HG02642 (cell line): Measurements from ENCODE around the gene TMEM147.
"Not testable (repeated sequence)": the region's sequence is repeated elsewhere in the genome, so short reads cannot be mapped to it uniquely, and the experiment has no call there.

Experiments used
- ATAC-seq: cut with Tn5 transposase; IDR thresholded peaks from one replicate; pipeline ENCODE4 v1.9.1; 2021; ENCODE audit warnings: mild to moderate bottlenecking; ENCODE audit not compliant: unreplicated experiment, poor library complexity

Gene TMEM147

DNA sequence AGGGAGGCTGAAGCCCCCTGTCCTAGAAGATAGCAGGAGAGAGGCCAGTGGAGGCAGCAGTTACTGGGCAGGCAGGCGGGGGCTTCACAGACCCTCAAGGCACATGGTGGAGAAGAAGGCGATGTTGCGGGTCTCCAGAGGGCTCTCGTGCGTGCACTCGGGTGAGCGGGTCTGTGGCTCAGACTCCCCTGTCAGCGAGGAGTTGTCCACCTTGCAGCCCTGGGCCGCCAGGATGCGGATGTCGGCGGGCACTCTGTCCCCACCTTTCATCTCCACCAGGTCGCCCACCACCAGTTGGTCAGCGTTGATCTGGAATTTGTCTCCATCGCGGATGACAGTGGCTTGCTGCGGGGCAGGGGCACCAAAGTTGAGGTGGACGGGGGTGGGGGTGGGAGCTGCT lies 14.8 kb downstream of the TMEM147 start:
- no peak for ATAC-seq

DNA sequence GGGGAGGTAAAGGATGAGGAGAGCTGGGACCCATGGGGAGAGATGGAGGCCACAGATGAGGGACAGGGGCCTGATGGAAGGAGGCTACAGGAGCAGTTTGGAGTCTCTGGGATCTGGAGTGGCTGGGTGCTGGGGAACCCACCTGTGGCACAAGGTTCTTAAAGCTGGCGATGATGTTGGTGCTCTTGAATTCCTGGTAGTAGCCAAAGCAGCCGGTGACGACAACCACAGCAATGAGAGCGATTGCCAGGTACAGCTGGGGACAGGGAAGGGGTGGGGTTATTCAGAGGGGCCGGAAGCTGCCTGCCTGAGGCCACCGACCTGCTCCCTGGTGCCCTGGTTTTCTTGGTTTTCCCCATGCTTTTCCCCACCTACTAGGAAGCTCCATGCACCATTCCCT lies 15.3 kb downstream of the TMEM147 start:
- no peak for ATAC-seq

DNA sequence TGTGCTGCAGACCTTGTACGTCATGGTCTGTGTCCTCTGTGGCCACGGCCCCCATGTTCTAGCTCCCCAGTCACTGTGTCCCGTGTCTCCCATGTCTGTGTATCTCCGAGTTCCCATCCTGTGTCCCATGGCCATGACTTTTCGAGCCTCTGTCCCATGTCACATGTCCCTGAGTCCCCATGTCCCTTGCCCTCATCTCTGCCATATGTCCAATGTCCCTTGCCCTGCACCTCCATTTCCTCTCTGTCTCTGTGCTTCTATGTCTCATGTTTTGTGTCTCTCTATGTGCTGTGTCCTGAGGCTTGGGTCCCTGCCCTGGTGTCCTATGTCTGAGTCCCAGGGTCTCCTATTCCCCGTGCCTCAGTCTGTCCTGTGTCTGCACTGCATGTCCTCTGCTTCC lies 16.0 kb downstream of the TMEM147 start:
- no peak for ATAC-seq

DNA sequence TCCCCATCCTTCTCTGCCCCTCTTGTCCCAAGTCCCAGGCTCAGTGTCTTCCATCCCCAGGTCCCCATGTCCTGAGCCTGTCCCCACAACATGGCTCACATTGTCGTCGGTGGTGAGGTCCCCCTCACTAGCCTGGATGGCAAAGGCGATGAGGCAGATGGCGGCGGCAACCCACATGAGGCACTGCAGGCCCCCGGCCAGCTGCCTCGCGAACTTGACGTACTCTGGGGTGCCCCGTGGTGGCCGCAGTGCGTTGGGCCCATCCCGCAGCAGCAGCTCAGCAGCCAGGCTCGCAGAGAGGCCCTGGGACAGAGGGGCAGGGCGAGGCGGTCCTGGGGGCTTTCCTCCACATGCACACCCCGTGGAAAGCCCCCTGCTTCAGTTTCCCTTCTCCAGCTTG lies 16.9 kb downstream of the TMEM147 start:
- ATAC-seq, result no peak

DNA sequence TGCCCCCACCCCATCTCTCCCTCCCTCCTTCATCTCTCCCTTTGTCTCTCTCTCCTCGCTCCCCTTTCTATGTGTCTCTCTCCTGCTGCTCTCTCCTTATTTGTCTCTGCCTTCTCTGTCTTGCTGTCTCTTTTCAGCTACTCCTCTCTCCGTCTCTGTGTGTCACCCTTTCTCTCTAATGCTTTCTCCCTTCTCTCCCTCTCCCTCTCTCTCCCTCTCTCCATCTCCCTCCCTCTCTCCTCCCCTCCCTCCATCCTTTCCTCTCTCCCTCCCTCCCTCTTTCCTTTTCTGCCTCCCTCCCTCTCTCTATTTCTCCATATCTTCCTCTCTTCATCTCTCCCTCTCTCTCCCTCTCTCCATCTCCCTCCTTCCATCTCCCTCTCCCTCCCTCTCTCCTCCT lies 17.4 kb downstream of the TMEM147 start:
- no peak for ATAC-seq

DNA sequence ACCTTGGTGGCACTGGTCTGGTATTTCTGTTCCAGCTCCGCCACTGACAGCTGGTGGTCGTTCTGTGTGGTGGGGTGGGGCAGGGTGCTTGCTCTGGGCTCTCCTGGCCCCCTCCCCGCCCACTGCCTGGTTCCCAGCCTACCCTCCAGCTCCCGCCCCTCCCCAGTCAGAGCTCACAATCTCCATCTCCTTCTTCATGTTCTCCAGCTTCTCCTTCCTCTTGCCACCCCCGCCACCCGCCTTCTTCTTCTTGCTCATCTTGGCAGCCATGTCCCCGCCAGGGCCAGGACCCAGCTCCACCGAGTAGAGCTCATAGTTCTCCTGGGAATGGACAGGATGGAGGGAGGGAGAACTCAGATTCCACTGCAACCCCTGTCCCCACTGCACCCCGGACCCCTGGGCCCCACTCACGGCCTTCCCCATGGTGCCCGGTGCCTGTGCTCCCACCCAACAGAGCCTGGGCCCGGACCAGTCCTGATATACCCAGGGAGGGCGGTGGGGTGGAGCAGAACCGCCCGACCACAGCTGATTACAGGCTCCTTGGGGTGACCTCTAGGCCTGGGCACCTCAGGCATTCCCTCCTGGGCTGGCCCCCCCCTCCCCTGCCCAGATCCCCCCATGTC lies 17.9 kb downstream of the TMEM147 start, which contains the start of gene ATP4A:
TSS of gene ATP4A (minus strand) at position 452 of the 623 bp plus-strand sequence. CDS start at position 423, 29 bp downstream.
- ATAC-seq, result no peak

DNA sequence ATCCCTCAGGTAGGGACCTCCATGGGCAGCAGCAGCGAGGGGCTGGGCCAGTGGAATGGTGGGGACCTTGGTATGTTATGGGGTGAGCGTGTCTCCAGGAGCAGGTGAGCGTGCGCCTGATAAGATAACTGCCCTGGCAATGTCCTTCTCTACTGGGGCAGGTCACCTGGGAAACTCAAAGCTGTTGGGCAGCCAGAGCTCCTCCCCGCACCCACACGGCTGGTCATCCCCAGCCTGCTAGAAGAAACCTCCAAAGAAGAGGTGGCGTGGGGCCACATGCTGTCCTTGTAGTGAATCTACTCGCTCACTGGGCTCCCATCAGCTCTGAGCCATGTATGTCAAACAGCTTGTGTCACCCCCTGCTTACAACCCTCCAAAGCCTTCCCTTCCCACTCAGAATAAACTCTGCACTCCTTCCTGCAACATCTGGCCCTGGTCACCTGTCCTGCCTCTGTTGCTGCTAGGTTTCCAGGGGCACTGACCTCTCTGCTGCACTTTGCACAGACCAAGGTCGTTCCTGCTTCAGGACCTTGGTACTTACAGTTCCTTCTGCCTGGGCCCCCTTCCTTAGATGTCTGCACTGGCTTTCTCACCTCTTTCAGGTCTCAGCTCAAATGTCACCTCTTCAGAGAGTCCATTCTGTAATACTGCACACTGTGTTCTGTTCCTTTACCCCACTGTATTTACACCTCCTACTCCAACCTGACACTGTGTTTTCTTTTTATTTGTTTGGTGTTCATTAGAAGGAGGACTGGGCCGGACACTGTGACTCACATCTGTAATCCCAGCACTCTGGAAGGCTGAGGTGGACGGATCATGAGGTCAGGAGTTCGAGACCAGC lies 19.8 kb downstream of the TMEM147 start:
- ATAC-seq, result no peak

DNA sequence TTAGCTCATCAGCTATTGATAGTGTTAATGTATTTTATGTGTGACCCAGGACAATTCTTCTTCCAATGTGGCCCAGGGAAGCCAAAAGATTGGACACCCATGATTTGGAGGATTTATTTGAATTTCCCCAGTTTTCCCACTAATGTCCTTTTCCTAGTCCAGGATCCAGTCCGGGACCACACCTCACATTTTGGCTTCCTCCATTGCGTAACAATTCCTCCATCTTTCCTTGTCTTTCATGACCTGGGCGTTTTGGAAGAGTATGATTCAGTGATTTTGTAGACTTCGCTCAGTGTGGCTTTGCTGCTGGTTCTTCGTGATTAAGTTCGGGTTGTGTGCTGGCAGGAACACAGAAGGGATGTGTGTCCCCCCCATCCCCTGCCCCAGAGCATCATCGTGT lies 21.3 kb downstream of the TMEM147 start:
- ATAC-seq, result no peak

DNA sequence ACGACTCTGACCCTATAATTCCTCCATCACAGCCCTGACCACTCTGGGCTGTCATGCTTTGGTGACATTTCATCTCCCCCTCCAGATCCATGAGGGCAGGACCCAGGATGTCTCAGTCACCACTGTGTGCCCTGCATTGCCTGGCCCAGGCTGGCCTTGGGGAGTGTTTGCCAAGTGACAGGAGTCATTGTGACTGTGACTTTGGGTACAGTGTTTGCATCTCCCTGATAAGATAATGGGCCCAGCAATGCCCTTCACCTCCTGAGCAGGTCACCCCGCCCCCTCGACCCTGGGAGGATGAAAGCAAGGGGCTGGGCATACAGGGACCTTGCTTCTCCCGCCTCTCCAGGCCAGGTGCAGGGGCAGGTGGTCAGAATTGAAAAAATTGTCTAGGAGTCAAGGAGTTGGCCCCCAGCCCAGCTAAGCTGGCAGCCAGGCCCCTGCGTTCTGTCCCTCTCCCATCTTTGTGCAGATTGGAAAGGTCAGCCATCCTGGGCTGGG lies 23.9 kb downstream of the TMEM147 start:
- ATAC-seq, result no peak

DNA sequence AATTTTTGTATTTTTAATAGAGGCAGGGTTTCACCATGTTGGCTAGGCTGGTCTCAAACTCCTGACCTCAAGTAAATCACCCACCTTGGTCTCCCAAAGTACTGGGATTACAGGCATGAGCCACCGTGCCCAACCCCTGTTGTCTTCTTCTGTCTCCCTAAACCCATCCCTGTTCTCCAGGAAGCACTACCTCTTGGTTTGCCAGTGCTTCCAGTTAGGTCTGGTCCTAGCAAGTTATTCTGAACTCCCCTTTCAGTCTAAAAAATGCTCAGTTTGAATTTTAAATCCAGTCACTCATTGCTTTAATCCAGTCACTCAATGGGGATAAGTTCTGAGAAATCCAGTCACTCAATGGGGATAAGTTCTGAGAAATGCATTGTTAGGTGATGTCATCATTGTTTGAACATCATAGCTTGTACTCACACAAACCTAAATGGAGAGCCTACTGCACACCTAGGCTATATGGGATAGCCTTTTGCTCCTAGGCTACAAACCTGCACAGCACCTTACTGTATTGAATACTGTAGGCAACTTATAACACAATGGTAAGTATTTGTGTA lies 26.1 kb downstream of the TMEM147 start:
- ATAC-seq, result no peak

DNA sequence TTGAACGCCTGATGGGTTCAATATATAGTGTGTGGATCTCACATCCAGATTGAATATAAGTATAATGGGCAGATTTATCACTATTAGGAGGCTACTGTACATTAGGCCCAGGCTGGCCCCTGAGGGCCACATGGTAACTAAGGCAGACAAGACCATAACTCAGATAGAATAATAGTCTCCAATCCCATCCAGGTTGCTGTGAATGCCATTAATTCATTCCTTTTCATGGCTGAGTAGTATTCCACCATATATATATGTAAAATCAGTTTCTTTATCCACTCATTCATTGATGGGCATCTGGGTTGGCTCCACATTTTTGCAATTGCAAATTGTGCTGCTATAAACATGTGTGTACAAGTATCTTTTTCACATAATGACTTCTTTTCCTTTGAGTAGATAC lies 32.5 kb downstream of the TMEM147 start:
- no peak for ATAC-seq

DNA sequence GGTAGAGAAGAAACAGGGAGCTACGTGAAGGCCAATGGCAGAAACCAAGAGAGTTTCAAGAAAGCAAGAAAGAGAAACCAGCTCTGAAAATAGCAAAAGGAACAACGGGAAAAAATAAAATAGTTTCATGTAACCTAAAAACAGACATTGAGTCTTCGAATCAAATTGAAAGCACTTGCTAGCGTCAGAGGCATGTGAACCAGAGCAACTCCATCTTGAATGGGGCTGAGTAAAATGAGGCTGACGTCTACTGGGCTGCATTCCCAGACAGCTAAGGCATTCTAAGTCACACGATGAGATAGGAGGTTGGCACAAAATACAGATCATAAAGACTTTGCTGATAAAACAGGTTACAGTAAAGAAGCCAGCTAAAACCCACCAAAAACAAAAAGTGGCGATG lies 33.3 kb downstream of the TMEM147 start:
- ATAC-seq, result no peak

DNA sequence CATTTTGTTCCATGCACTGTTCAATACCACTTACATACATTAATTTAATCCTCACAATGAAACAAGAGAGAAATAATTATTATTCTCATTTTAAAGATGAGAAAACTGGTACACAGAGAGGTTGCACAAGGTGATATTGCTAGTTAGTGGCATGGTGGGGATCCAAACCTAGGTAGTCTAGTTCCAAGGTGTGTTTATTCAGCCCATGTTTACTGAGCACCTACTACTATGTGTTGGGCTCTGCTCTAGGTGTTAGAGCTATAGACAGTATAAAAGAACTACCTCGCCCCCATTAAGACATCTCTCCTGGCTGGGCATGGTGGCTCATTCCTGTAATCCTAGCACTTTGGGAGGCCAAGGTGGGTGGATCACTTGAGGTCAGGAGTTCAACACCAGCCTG lies 37.3 kb downstream of the TMEM147 start:
- ATAC-seq, result no peak

DNA sequence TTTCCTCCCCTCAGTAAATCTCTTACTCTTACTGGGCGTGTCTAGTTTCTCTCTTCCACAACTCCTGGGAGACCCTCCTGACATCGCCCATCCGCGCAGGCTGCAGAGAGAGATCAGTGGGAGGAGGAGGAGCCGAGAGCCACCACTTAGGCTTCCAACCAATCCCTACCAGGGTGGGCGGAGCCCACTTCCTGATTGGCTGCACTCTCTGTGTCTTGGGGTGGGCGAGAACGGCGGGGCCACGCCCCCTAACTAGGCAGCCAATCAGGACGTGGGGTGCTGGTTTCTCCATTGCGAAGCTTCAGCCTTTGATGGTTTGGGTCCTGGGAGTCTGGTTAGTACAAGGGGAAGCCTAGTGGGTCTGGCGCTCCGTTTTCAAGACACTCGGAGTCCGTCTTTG lies 40.4 kb downstream of the TMEM147 start, which contains the start of gene PMIS2:
TSS of gene PMIS2 (plus strand) at position 326 of the 400 bp plus-strand sequence. CDS start 87 bp downstream, outside the sequence.
- no peak for ATAC-seq

DNA sequence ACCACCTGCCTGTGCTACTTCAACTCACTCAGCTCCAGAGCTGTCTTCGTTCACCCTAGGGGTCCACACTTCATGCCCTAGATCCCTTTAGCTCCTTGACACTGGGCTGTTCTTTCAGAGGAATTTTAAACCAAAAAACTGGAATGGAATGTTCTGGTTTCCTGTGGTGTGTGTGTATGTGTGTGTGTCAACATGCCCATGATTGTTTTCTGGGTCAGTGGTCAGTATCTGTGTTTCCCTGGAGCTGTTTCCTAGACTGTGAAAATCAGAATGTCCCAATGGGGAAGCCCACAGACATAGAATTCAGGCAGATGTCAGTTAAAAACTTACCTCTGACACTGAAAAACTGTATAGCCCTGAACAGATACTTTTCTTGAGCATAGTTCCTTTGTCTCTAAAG lies 41.9 kb downstream of the TMEM147 start:
- ATAC-seq, result no peak

DNA sequence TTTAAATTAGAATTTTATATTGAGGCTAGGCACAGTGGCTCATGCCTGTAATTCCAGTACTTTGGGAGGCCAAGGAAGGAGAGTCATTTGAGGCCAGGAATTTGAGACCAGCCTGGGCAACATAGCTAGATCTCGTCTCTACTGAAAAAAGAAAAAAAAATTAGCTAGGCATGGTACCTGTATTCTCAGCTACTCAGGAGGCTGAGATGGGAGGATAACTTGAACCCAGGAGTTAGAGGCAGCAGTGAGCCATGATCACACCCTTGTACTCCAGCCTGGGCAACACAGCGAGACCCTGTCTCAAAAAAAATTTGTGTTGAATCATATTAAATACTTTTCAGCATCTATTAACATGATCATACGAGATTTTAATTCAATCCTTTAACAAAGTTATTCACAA lies 45.4 kb downstream of the TMEM147 start:
- no peak for ATAC-seq

DNA sequence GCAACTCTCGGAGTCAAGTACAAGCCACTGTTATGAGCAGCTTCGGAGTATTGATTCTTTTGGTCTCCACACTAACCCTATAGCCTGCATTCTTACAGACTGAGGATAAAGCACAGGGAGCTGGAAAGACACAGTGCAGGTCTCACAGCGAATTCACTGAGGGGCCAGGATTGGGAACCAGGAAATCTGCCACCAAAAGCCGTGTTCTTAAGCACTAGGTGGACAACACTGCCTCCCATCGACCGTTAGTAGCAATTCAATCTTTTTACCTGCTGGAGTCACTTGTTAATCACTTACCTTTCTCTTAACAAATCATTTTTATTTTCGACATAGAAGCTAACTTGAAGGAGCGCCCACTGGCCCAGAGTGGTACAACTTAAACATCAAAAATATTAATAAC lies 46.8 kb downstream of the TMEM147 start:
- ATAC-seq, result no peak

DNA sequence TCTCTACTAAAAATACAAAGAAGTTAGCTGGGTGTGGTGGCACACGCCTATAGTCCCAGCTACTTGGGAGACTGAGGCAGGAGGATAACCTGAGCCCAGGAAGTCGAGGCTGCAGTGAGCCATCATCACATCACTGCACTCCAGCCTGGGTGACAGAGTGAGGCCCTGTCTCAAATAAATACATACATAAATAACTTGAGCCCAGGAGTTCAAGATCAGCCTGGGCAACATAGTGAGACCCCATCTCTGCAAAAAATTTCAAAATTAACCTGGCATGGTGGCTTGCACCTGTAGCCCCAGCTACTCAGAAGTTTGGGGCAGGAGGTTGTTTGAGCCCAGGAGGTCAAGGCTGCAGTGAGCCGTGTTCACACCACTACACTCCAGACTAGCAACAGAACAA lies 49.6 kb downstream of the TMEM147 start:
- not testable (repeated sequence) for ATAC-seq

DNA sequence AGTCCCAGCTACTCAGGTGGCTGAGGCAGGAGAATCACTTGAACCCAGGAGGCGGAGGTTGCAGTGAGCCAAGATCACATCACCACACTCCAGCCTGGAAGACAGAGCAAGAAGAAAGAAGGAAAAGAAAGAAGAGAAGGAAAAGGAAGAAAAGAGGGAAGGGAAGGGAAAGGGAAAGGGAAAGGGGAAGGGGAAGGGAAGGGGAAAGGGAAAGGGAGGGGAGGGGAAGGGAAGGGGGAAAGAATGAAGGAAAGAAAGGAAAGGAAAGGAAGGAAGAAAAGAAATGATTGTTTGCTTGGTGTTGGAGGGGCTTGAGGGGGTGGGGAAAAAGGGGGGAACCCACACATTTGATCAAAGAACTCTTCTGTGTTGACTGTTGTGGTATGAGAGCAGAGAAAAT lies 50.5 kb downstream of the TMEM147 start:
- ATAC-seq, result no peak

DNA sequence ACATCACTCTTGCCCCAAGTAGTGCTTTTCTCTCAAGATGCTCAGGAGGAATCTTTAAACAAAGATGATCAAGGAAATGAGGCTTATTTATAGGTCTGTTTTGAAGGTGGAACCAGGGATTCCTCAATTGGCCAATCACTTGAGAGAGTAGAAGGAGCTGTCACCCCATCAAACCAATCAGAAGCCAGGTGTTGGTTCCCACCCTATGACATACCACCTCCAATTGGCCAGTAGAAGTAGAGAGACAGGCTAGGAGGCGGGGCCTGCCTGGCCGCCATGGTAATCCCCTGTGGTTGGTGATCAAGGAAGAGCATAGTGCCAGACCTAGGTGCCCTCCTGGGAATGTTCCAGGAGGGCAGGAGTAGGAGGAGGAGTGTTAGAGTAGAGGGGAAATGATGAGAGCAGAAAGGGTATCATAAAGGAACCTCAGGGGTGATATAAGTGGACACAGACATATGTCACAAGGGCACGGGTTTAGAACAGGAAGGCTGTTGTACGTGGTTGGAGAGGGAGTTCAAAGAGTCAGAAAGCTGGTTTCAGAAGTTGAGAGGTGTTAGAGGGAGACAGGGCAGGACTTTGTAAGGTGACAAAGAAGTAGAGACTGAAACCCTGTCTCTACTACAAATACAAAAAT lies 51.1 kb downstream of the TMEM147 start:
- no peak for ATAC-seq
